ENCODE results near the gene SCN2B.
A peak's percentile ranks its signal among the peaks of the same experiment; 100 is the strongest.

SCN2B gene

DNA sequence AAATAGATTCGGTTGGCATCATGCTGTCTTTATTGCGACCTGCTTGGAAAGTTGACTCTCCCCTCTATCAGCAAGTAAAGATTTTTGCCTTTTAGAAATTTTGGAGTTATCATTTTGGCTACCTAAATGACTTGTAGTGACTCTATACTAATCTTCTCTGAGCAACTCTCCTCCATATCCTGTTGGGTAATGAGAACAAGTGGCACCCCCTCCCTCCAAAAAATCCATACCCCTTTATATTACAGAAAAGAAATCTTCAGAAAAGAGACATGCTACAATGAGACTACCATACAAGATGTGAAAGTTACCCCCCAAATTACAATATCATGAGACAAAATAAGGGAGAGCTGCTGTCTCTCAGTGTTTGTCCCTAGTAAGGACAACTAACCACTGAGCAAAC, 47.1 kb upstream of the SCN2B start:
- TF ChIP-seq, protein P1, sequence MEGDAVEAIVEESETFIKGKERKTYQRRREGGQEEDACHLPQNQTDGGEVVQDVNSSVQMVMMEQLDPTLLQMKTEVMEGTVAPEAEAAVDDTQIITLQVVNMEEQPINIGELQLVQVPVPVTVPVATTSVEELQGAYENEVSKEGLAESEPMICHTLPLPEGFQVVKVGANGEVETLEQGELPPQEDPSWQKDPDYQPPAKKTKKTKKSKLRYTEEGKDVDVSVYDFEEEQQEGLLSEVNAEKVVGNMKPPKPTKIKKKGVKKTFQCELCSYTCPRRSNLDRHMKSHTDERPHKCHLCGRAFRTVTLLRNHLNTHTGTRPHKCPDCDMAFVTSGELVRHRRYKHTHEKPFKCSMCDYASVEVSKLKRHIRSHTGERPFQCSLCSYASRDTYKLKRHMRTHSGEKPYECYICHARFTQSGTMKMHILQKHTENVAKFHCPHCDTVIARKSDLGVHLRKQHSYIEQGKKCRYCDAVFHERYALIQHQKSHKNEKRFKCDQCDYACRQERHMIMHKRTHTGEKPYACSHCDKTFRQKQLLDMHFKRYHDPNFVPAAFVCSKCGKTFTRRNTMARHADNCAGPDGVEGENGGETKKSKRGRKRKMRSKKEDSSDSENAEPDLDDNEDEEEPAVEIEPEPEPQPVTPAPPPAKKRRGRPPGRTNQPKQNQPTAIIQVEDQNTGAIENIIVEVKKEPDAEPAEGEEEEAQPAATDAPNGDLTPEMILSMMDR (IDR thresholded peaks at IDR 0.05; ENCODE audit: insufficient read depth, low read length): no peak
- TF ChIP-seq SPI1 (IDR thresholded peaks at IDR 0.05; ENCODE audit: borderline replicate concordance, low read depth) (no peak), GABPA (IDR thresholded peaks at IDR 0.05; ENCODE audit: low read depth) (no peak), POLR2AphosphoS5 (IDR thresholded peaks at IDR 0.05; ENCODE audit: low read depth) (no peak)
- TF ChIP-seq, protein P2, sequence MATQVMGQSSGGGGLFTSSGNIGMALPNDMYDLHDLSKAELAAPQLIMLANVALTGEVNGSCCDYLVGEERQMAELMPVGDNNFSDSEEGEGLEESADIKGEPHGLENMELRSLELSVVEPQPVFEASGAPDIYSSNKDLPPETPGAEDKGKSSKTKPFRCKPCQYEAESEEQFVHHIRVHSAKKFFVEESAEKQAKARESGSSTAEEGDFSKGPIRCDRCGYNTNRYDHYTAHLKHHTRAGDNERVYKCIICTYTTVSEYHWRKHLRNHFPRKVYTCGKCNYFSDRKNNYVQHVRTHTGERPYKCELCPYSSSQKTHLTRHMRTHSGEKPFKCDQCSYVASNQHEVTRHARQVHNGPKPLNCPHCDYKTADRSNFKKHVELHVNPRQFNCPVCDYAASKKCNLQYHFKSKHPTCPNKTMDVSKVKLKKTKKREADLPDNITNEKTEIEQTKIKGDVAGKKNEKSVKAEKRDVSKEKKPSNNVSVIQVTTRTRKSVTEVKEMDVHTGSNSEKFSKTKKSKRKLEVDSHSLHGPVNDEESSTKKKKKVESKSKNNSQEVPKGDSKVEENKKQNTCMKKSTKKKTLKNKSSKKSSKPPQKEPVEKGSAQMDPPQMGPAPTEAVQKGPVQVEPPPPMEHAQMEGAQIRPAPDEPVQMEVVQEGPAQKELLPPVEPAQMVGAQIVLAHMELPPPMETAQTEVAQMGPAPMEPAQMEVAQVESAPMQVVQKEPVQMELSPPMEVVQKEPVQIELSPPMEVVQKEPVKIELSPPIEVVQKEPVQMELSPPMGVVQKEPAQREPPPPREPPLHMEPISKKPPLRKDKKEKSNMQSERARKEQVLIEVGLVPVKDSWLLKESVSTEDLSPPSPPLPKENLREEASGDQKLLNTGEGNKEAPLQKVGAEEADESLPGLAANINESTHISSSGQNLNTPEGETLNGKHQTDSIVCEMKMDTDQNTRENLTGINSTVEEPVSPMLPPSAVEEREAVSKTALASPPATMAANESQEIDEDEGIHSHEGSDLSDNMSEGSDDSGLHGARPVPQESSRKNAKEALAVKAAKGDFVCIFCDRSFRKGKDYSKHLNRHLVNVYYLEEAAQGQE (IDR thresholded peaks at IDR 0.05; ENCODE audit: insufficient replicate concordance, low read depth): no peak
- Histone ChIP-seq H3K4me3 (replicated peaks; ENCODE audit: insufficient read depth, low read length) (no peak overlapping the region), H3K27me3 (ENCODE audit: insufficient read depth, poor library complexity, severe bottlenecking) (no peaks in the 10 kb centered on the region), H3K27ac (replicated peaks) (peak overlapping the region; percentile 63)
- DNase-seq (ENCODE audit: low read depth in 1 of 2, low spot score in 1 of 2): no peak

DNA sequence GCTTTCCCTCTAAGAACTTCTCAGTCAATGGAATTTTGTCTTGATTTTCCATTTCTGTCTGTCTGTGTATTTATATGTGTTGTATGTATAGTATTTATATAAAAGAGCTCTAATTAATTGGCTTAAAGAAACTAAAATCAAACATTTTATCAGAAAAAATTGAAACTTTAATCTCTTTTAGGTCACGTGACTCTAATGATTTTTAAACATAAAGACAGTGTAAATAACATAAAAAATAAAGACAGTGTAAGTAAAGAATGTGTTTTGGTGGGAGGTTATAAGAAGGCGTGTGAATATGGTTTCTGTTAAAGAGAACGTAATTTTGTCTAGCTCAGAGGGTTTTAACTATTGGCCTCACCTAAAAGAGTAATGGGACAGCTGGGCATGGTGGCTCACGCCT, 46.0 kb upstream of the SCN2B start:
- DNase-seq (ENCODE audit: low read depth in 1 of 2, low spot score in 1 of 2): no peak
- Histone ChIP-seq H3K4me3 (replicated peaks; ENCODE audit: insufficient read depth, low read length) (no peak overlapping the region), H3K27ac (replicated peaks) (no peak overlapping the region), H3K27me3 (ENCODE audit: insufficient read depth, poor library complexity, severe bottlenecking) (no peaks in the 10 kb centered on the region)
- TF ChIP-seq SPI1 (IDR thresholded peaks at IDR 0.05; ENCODE audit: borderline replicate concordance, low read depth): no peak
- TF ChIP-seq GABPA (IDR thresholded peaks at IDR 0.05; ENCODE audit: low read depth): no peak
- no peak for TF ChIP-seq POLR2AphosphoS5 (IDR thresholded peaks at IDR 0.05; ENCODE audit: low read depth)
- TF ChIP-seq, protein P1 (IDR thresholded peaks at IDR 0.05; ENCODE audit: insufficient read depth, low read length): no peak
- TF ChIP-seq, protein P2 (IDR thresholded peaks at IDR 0.05; ENCODE audit: insufficient replicate concordance, low read depth): no peak

DNA sequence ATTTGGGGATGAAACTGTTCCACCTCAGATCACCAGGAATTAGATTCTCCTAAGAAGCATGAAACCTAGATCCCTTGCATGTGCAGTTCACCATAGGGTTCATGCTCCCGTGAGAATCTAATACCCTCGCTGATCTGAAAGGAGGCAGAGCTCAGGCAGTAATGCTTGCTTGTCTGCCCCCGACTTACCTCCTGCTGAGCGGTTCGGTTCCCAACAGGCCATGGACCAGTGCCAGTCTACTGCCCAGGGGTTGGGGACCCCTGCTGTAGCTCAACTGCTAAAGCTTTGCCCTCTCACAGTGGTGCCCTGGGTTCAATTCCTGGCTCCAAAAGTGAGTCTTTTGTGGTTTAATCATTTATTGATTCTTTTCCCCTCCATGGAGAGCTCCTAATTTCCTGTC, 45.0 kb upstream of the SCN2B start:
- no peaks in the 10 kb centered on the region for H3K27me3 ChIP-seq (ENCODE audit: insufficient read depth, poor library complexity, severe bottlenecking)
- TF ChIP-seq, protein P1 (IDR thresholded peaks at IDR 0.05; ENCODE audit: insufficient read depth, low read length): no peak
- TF ChIP-seq SPI1 (IDR thresholded peaks at IDR 0.05; ENCODE audit: borderline replicate concordance, low read depth): no peak
- TF ChIP-seq, protein P2 (IDR thresholded peaks at IDR 0.05; ENCODE audit: insufficient replicate concordance, low read depth): no peak
- no peak for DNase-seq (ENCODE audit: low read depth in 1 of 2, low spot score in 1 of 2)
- H3K27ac ChIP-seq (replicated peaks): no peak overlapping the region
- H3K4me3 ChIP-seq (replicated peaks; ENCODE audit: insufficient read depth, low read length): no peak overlapping the region
